UCSD-AML1 (cell line): ENCODE results near the gene PSMB10.
"Not testable (repeated sequence)": the region's sequence is repeated elsewhere in the genome, so short reads cannot be mapped to it uniquely, and the experiment has no call there.

Source experiments
- DNase-seq: peaks from one replicate; lab custom pipeline; 2025; ENCODE audit not compliant: unreplicated experiment; lab: John Stamatoyannopoulos, UW

Gene PSMB10

GRCh38 chr16:67936124-67936879 lies at the start of gene PSMB10:
TSS of gene PSMB10 (minus strand) at chr16:67936850. CDS start at chr16:67936749, 101 bp downstream.
- DNase-seq: peak; percentile 70

GRCh38 chr16:67982011-67982696 lies 45.5 kb upstream of the PSMB10 start:
- DNase-seq: no peak

- DNase-seq: no peak
Observed at GRCh38 chr16:67979955-67980678, 43.5 kb upstream of the PSMB10 start, which contains the start of gene DPEP3. TSS of gene DPEP3 (minus strand) at chr16:67980499. CDS start at chr16:67980380, 119 bp downstream.

- no peak for DNase-seq
Observed at GRCh38 chr16:67977469-67978227, 41.0 kb upstream of the PSMB10 start.

- DNase-seq: no peak
Observed at GRCh38 chr16:67977005-67977404, 40.4 kb upstream of the PSMB10 start.

- DNase-seq: no peak
Observed at GRCh38 chr16:67976205-67976604, 39.6 kb upstream of the PSMB10 start.

- no peak for DNase-seq
Observed at GRCh38 chr16:67975321-67976105, 38.9 kb upstream of the PSMB10 start.

GRCh38 chr16:67972285-67972684 lies 35.6 kb upstream of the PSMB10 start:
- not testable (repeated sequence) for DNase-seq

- no peak for DNase-seq
Observed at GRCh38 chr16:67971111-67971510, 34.5 kb upstream of the PSMB10 start.

GRCh38 chr16:67969254-67970039 lies 32.8 kb upstream of the PSMB10 start:
- DNase-seq: no peak

GRCh38 chr16:67968400-67969253 lies 32.0 kb upstream of the PSMB10 start, which contains the start of gene SLC12A4:
TSS of gene SLC12A4 (minus strand) at chr16:67968637. CDS start at chr16:67968553, 84 bp downstream.
- DNase-seq: peak; percentile 42

- DNase-seq: no peak
Observed at GRCh38 chr16:67967958-67968399, 31.3 kb upstream of the PSMB10 start.

GRCh38 chr16:67967183-67967957 lies 30.7 kb upstream of the PSMB10 start:
- DNase-seq: no peak

GRCh38 chr16:67966549-67967182 lies 30.0 kb upstream of the PSMB10 start:
- DNase-seq: peak; percentile 29

- no peak for DNase-seq
Observed at GRCh38 chr16:67965668-67966548, 29.3 kb upstream of the PSMB10 start.
